GM19035 (cell line): ENCODE results near the gene MYL11.

Experiments used
- ATAC-seq: cut with Tn5 transposase; IDR thresholded peaks from one replicate; pipeline ENCODE4 v1.9.1; 2021; ENCODE audit not compliant: unreplicated experiment

Gene MYL11

DNA sequence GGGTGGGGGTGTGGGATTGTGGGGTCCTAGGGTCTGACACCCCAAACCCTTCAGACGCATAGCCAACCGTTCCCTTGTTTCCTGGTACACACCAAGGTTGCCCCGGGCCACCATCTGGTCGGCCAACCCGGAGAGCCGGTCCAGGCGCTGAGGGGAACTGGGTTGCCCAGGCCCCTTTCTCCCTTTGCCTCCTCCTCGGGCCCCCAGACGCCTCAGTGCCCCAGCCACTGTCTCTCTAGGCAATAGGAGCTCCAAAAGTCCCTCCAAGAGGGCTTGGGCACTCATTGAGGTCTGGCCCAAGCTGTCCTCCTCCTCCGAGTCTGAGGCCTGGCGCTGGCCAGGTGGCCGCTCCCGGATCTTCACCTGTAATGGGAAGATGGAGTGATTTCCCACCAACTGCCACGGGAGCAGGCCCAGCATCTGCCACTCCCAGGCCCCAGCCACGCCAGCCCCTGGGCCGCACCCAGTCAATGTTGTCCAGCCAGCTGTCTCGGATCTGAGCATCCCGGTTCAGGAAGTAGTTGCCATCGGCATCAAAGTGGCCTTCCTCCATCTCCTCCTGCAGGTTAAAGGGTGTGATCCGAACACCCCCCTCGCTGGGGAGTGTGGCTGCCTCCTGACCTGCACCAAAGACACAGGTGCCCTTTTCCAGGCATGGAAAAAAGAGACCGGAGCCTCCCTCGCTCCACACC, 21.0 kb upstream of the MYL11 start:
- no peak for ATAC-seq

DNA sequence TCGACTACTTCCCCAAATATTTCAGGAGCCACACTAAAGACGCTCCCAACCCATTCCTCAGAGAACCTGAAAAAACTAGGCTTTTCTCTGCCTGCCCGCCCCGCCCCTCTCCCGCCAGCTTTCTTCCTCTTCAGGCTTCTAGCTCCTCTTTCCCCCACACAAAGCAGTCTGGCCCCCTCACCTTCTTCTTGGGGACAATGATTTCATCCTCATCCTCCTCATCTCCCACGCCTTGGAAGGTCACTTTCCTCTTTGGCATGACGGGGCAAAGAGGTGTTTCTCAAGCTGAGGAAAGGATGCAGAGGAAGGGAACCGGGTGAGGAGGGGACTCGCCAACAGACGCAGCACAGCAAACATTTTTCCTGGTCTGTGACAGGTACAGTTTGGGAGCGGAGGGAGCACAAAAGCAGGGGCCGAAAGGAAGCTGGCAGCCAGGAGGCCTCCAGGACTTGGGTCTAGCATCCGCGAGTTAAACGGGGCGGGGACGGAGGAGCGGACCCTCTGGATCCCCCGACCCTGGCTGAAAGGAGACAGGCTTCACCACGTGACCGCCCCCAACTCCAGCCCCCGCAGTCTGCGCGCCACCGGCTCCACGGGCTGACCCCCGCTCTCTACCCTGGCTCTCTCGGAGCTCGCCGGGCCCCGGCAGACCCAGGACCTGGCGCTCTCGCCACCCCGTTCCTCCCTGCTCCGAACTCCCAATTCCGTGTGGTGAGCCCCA, 20.0 kb upstream of the MYL11 start:
- ATAC-seq = no peak

GRCh38 chr16:30355144-30355953, 19.3 kb upstream of the MYL11 start, which contains the start of gene CD2BP2:
CD2BP2 (minus strand) TSS chr16:30355308; CDS start chr16:30354681, 627 bp downstream.
- ATAC-seq = peak; percentile 68

- no peak for ATAC-seq
These were observed 18.7 kb upstream of the MYL11 start for GRCh38 chr16:30355954-30356308.

DNA sequence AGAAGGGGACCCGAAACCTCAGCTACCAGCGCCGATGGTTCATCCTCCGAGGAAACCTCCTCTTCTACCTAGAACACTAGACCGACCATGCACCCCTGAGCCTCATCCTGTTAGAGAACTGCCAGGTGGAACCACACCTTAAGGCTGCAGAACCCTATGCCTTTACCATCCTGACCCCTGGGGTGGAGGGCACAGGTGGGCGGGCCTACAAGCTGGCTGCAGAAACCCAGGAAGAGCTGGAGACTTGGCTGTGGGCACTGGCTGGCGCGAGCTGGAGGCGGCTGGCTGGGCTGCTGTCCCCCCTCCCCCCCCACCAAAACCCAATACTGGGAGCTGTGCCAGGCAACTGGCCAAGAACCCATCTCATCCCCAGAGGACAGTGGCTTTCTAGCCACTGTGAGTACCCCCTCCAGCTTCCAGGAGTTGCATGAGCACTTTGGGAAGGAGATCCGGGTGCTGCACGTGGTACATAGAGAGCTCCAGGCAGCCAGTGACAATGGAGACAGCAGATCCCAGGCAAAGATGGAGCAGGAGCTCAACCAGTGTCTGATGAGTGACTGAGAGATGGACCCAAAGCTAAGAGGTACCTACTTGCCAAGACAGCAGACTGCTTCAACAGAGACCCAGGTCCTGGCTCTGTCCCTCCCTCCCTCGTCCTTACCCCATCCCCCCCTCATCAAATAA, 18.1 kb upstream of the MYL11 start:
- no peak for ATAC-seq

GRCh38 chr16:30357085-30357714, 17.4 kb upstream of the MYL11 start:
- no peak for ATAC-seq

DNA sequence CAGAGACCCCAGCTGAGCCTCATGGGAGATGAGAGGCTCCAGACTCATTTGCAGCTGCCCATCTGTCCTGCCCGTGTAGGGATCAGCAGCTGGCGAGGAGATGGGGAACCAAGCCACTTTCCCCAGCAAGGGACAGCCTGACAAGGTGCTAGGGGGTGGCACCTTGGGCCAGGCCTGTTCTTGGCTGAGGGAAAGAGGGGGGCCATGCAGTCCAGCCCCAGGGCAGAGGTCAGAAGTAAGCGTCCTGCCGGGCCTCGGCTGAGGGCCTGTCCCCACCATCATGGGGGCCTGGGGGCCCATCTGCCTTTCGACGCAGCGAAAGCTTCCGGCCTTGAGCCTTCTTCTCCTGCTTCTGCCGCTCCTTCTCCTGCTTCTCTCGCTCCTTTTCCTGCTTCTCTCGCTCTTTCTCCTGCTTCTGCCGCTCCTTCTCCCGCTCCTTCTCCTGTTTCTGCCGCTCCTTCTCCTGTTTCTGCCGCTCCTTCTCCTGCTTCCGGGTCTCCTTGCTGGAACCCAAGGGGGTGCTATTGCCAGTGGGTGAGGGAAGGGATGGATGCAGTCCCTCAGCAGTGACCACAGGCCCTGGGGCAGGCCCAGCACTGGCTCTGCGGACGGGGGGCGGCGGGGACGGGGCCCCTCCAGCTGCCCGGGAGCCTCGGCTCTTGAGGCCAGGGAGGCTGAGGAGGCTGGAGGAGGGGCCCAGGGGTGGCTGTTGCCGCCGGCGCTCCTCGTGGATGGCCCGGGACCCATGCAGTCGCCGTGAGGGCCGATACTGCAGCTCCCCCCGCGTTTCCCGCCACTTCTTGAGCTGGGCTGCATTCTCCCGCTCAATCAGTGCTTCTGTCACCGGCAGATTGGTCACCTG, 16.7 kb upstream of the MYL11 start:
- no peak for ATAC-seq

DNA sequence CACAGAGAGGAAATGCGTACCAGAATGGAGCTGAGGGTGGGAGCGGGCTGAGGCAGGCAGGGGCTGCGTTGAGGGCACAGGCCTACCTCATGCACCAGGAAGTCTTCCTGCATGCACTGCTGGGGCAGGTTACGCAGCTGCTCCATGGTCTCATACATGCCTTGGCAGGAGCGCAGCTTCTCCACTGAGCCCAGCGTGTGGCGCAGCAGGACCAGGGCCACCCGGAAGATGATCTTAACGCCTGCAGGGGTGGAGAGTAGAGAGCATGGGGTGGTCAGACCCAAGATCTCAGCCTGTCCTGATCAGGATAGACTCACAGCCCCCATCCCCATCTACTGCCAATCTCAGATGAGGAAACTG, 16.0 kb upstream of the MYL11 start:
- ATAC-seq = no peak

GRCh38 chr16:30358990-30359870, 15.4 kb upstream of the MYL11 start:
- ATAC-seq = no peak

GRCh38 chr16:30359871-30360170, 14.8 kb upstream of the MYL11 start:
- no peak for ATAC-seq

- ATAC-seq = no peak
These were observed 13.4 kb upstream of the MYL11 start for GRCh38 chr16:30361180-30361579.

DNA sequence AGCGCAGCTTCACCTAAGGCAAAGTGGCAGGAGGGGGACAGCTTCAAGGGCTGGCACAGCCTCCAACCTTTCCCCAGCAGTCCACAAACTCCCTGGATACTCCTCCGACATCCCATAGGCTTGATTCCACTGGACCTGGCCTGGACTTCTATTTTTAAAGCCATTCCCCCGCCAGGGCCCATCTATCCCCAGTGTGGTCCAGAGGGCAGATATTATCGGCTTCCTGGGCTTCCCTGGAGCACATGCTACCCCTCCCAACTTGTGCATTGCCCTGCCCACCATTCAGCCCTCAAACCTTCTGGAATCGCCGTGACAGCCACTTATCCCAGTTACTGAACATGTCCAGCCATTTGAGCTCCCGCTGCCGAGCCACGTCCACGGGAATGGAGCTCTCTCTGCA, 9.4 kb upstream of the MYL11 start:
- no peak for ATAC-seq

GRCh38 chr16:30366511-30366910, 8.1 kb upstream of the MYL11 start:
- no peak for ATAC-seq

DNA sequence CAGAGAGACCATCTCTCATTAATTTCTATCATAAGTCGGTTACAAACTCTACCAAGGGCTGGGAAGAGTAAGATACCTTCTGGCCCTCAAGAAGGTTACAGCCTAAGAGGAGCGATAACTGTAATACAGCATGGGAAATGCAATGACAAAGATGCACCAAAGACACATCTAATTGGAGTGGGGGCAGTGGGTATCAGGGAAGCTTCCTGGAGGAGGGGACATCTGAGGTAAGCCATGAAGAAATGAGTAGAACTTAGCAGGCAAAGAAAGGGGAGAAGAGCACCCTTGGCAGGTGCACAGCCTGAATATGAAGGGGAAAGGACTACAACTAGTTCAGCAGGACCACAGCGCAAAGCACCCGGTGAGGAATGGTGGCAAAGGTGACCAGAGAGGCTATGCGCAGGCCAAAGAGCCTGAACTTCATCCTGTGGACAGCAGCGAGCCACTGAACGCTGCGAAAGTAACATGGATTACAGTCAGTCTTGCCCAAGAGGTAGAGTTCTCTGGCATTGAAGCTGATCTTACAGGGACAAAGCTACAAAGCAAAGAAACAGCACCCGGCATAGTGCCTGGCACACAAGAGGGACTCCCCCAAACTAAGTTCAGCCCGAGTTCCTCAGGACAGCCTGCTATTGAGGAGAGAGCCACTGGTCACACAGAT, 7.1 kb upstream of the MYL11 start:
- ATAC-seq = no peak

DNA sequence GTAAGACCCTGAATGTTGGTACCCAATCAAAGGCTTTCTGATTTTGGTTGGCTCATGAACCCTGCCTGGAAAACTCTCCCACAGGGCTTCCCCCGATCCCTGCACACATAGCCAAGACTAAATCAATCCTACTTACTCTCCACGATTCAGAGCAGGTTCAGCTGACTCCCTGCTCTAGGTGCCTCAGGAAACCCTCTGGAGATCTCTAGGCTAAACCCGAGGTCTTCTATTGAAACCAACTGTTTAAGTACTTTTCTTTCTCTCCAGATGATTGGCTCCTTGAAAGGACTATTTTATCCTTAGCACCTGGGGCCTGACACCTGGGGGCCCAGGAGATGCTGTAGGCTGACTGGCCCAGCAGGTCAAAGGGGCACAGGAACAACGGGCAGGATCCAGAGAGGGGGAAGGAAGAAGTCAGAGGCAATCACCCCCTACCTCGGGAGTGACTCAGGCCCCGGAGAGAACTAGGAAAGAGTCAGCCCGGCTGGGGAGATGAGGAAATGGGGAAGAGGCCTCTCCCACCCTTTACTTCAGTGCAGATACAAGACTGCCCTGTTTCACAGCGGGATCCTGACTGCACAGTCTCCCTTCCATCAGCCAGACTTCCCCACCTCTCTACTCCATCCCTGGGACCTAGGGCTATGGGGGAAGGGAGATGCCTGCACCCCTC, 6.3 kb upstream of the MYL11 start:
- ATAC-seq = no peak

GRCh38 chr16:30368792-30369090, 5.9 kb upstream of the MYL11 start:
- ATAC-seq = no peak

- no peak for ATAC-seq
These were observed 5.3 kb upstream of the MYL11 start for GRCh38 chr16:30369091-30369937.
